Activated CD4-positive, alpha-beta T cell treated with anti-CD3 and anti-CD28 coated beads, Interleukin-2, amount 10 ng/mL, durations not matched to agents 7 days and 5 days (primary cell): ENCODE measurements around the gene ACAP2. TPM values are rescaled to one million over a fixed set of nuclear protein-coding genes. Genes with fewer than 3 reads are reported as not detected.
A peak's percentile ranks its signal among the peaks of the same experiment; 100 is the strongest.

Source experiments
- CTCF ChIA-PET: fragments of 350-600 bp; sonication (Branson Sonifier 250); formaldehyde crosslinking; loops from one replicate; lab custom pipeline; 2021; ENCODE audit warnings: antibody characterized with exemption; lab: Charles Lee
- POLR2A ChIA-PET: fragments of 350-600 bp; sonication (Branson Sonifier 250); formaldehyde crosslinking; loops from one replicate; lab custom pipeline; 2021; ENCODE audit warnings: antibody characterized with exemption; lab: Charles Lee
- DNase-seq: peaks from one replicate; pipeline ENCODE4 v3.0.0-alpha.2; 2020
- H3K27ac Mint-ChIP-seq: one replicate; pipeline ENCODE4 v1.8.0; 2021; ENCODE audit warnings: mild to moderate bottlenecking, moderate library complexity, mixed read lengths
- H3K27me3 Mint-ChIP-seq: one replicate; pipeline ENCODE4 v1.8.0; 2021; ENCODE audit warnings: mixed read lengths
- H3K36me3 Mint-ChIP-seq: one replicate; pipeline ENCODE4 v1.8.0; 2021; ENCODE audit warnings: low read depth, mixed read lengths
- H3K4me1 Mint-ChIP-seq: one replicate; pipeline ENCODE4 v1.8.0; 2021; ENCODE audit warnings: mixed read lengths
- H3K4me3 Mint-ChIP-seq: one replicate; pipeline ENCODE4 v1.8.0; 2021; ENCODE audit warnings: mild to moderate bottlenecking, moderate library complexity, mixed read lengths
- H3K9me3 Mint-ChIP-seq: one replicate; pipeline ENCODE4 v1.8.0; 2021; ENCODE audit warnings: mixed read lengths
- total RNA-seq, 2 experiments: library from RNA; stranded (reverse); gene quantifications; one replicate each; pipeline ENCODE4 v1.2.3, GENCODE V29; 2021

ACAP2 gene
- total RNA-seq, 2 experiments from 2014 or later = 71.1 to 79.1 TPM

GRCh38 chr3:195251336-195252065 lies 191.3 kb downstream of the ACAP2 start:
- ChIA-PET CTCF (interaction anchor here (1.4 kb wide), 1 partner anchor 12 kb away, joined by 3 read pairs; no protein-coding TSS in a partner anchor), POLR2A (no interaction called here)
- Mint-ChIP-seq H3K9me3 (no peaks in the 10 kb centered on the region), H3K27ac (no peak overlapping the region), H3K4me1 (peaks cover 16% of the 10 kb centered on the region), H3K27me3 (no peaks in the 10 kb centered on the region), H3K4me3 (no peak overlapping the region), H3K36me3 (no peaks in the 10 kb centered on the region)
- no peak for DNase-seq

- POLR2A ChIA-PET = no interaction called here
- peaks cover 16% of the 10 kb centered on the region for H3K4me1 Mint-ChIP-seq
- H3K9me3 Mint-ChIP-seq = no peaks in the 10 kb centered on the region
- no peaks in the 10 kb centered on the region for H3K36me3 Mint-ChIP-seq
- no peak overlapping the region for H3K27ac Mint-ChIP-seq
- H3K4me3 Mint-ChIP-seq = no peak overlapping the region
- CTCF ChIA-PET = interaction anchor here (0.6 to 1.4 kb wide), 6 partner anchors 8 to 611 kb away, joined by 3 to 5 read pairs (median 3); no protein-coding TSS in a partner anchor
- no peak for DNase-seq
- no peaks in the 10 kb centered on the region for H3K27me3 Mint-ChIP-seq
These were observed 192.2 kb downstream of the ACAP2 start for GRCh38 chr3:195250473-195251251.

- CTCF ChIA-PET = interaction anchor here (0.5 to 1.4 kb wide), 6 partner anchors 9 to 611 kb away, joined by 3 to 5 read pairs (median 3); no protein-coding TSS in a partner anchor
- POLR2A ChIA-PET = no interaction called here
- Mint-ChIP-seq H3K9me3 (no peaks in the 10 kb centered on the region), H3K4me3 (no peak overlapping the region), H3K27me3 (no peaks in the 10 kb centered on the region), H3K4me1 (peaks cover 16% of the 10 kb centered on the region), H3K36me3 (no peaks in the 10 kb centered on the region), H3K27ac (no peak overlapping the region)
- DNase-seq = no peak
These were observed 192.9 kb downstream of the ACAP2 start for GRCh38 chr3:195249858-195250464.

- Mint-ChIP-seq H3K4me3 (no peak overlapping the region), H3K4me1 (peaks cover 16% of the 10 kb centered on the region), H3K27me3 (no peaks in the 10 kb centered on the region), H3K27ac (no peak overlapping the region), H3K9me3 (no peaks in the 10 kb centered on the region), H3K36me3 (no peaks in the 10 kb centered on the region)
- ChIA-PET CTCF (interaction anchor here (0.5 to 1.2 kb wide), 3 partner anchors 10 to 562 kb away, joined by 3 read pairs; no protein-coding TSS in a partner anchor), POLR2A (no interaction called here)
- DNase-seq = peak; percentile 2
These were observed 193.6 kb downstream of the ACAP2 start for GRCh38 chr3:195249057-195249770.

GRCh38 chr3:195248281-195248680 lies 194.5 kb downstream of the ACAP2 start:
- ChIA-PET CTCF (interaction anchor here (0.7 kb wide), 1 partner anchor 13 kb away, joined by 3 read pairs; no protein-coding TSS in a partner anchor), POLR2A (no interaction called here)
- no peak overlapping the region for H3K4me3 Mint-ChIP-seq
- peaks cover 16% of the 10 kb centered on the region for H3K4me1 Mint-ChIP-seq
- H3K27me3 Mint-ChIP-seq = no peaks in the 10 kb centered on the region
- no peaks in the 10 kb centered on the region for H3K9me3 Mint-ChIP-seq
- no peak overlapping the region for H3K27ac Mint-ChIP-seq
- DNase-seq = no peak
- no peaks in the 10 kb centered on the region for H3K36me3 Mint-ChIP-seq

GRCh38 chr3:195247863-195248189 lies 195.0 kb downstream of the ACAP2 start:
- Mint-ChIP-seq H3K9me3 (no peaks in the 10 kb centered on the region), H3K4me1 (peaks cover 16% of the 10 kb centered on the region), H3K27me3 (no peaks in the 10 kb centered on the region), H3K36me3 (no peaks in the 10 kb centered on the region), H3K27ac (no peak overlapping the region), H3K4me3 (no peak overlapping the region)
- POLR2A ChIA-PET = no interaction called here
- no peak for DNase-seq
- CTCF ChIA-PET = interaction anchor here (0.7 kb wide), 1 partner anchor 13 kb away, joined by 3 read pairs; no protein-coding TSS in a partner anchor

- CTCF ChIA-PET = interaction anchor here (0.7 kb wide), 1 partner anchor 14 kb away, joined by 3 read pairs; no protein-coding TSS in a partner anchor
- H3K4me3 Mint-ChIP-seq = no peak overlapping the region
- no peak for DNase-seq
- no peak overlapping the region for H3K27ac Mint-ChIP-seq
- no peaks in the 10 kb centered on the region for H3K27me3 Mint-ChIP-seq
- no peaks in the 10 kb centered on the region for H3K36me3 Mint-ChIP-seq
- H3K4me1 Mint-ChIP-seq = peaks cover 12% of the 10 kb centered on the region
- H3K9me3 Mint-ChIP-seq = no peaks in the 10 kb centered on the region
- POLR2A ChIA-PET = no interaction called here
These were observed 195.5 kb downstream of the ACAP2 start for GRCh38 chr3:195247086-195247862.

DNA sequence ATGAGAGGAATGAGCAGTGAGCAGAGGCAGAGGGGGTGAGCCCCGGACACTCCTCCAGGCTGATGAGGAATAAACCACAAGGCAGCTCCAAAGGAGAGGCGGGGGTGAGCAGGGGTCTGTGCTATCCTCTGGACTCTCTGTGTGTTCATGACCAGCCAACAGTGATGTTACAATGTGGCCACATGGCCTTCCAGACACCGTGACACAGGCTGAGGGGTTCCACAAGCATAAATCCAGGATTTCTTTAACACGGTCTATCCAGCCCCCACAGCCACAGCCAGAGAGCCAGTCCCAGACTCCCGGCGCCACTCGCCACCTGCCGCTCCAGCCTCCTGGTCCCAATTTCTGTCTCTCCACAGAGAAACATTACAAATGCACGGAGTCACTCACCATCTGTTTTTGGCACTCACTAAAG lies 196.2 kb downstream of the ACAP2 start:
- DNase-seq = no peak
- Mint-ChIP-seq H3K9me3 (no peaks in the 10 kb centered on the region), H3K27me3 (no peaks in the 10 kb centered on the region), H3K4me3 (no peak overlapping the region), H3K36me3 (no peaks in the 10 kb centered on the region), H3K27ac (no peak overlapping the region), H3K4me1 (peaks cover 12% of the 10 kb centered on the region)
- POLR2A ChIA-PET = no interaction called here
- CTCF ChIA-PET = no interaction called here

DNA sequence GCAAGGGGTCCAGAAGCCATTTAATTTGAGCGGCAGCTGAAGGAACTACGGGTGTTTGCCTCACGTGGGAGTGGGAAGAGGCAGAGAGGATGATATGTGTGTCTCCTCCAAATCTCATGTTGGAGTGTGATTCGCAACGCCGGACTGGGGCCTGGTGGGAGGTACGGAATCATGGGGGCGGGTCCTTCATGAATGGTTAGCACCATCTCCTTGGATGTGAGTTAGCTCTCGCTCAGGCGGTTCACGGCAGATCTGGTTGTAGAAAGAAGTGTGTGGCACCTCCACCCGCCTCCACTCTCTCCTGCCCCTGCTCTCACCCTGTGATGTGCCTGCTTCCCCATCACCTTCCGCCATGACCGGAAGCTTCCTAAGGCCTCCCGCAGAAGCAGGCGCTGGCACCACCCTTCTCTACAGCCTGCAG lies 197.3 kb downstream of the ACAP2 start:
- CTCF ChIA-PET = interaction anchor here (0.6 kb wide), 1 partner anchor 562 kb away, joined by 3 read pairs; no protein-coding TSS in a partner anchor
- H3K4me1 Mint-ChIP-seq = peaks cover 7% of the 10 kb centered on the region
- no peak overlapping the region for H3K4me3 Mint-ChIP-seq
- H3K27me3 Mint-ChIP-seq = no peaks in the 10 kb centered on the region
- no peak for DNase-seq
- no peaks in the 10 kb centered on the region for H3K9me3 Mint-ChIP-seq
- POLR2A ChIA-PET = no interaction called here
- no peaks in the 10 kb centered on the region for H3K36me3 Mint-ChIP-seq
- no peak overlapping the region for H3K27ac Mint-ChIP-seq

DNA sequence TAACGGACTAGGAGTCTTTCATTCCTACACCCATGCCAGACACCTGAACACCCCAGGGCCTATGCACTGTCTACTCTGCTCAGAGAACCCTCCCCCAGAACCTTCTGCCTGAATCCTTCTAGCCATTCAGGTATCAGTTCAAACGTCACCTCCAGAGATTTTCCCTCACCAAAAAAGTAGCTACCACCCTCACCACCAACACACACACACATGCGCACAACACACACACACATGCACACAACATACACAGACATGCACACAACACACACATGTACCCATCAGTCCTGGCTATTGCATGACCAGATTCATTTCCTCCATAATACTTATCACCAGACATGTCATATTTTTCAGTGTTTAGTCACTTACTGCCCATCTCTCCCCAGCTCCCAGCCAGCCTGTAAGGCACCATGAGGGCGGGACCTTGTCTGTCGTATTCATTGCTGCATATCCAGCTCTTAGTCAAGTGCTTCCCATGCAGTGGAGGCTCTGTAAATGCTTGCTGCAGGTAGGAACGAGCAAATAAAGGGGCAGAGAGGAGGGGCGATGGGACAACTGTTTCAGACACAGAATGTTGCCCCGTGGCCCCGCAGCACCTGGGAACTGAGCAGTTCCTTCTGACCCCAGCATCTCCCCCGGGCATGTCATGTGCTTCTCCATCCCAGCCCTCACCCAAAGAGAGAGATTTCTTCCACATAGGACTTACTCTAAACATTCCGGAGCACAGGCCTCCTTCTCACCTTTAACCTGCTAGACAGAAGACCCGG lies 201.0 kb downstream of the ACAP2 start:
- no peak overlapping the region for H3K4me3 Mint-ChIP-seq
- DNase-seq = no peak
- H3K27ac Mint-ChIP-seq = no peak overlapping the region
- no peaks in the 10 kb centered on the region for H3K27me3 Mint-ChIP-seq
- ChIA-PET POLR2A (no interaction called here), CTCF (interaction anchor here (0.5 to 0.7 kb wide), 2 partner anchors 16 to 447 kb away, joined by 3 read pairs; no protein-coding TSS in a partner anchor)
- H3K4me1 Mint-ChIP-seq = peaks cover 9% of the 10 kb centered on the region
- H3K9me3 Mint-ChIP-seq = peaks cover 4% of the 10 kb centered on the region
- H3K36me3 Mint-ChIP-seq = no peaks in the 10 kb centered on the region

DNA sequence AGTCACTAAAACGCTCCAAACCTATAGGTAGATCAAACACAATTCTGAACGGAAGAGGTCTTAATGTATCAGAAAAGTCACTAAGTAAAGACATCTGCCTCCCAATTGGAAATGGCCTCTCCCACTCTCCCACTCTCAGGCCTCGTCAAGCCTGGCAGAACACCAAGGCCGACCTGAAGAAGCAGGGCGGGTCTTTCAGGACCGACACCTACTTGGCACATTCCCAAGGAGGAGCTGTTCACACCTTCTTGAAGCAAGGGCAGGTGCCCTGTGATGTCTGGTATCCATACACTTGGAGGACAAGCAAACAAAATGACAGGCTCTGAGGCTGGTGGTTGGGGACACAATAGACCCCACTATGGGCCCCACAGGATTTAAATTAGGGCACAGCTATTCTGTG lies 201.9 kb downstream of the ACAP2 start:
- Mint-ChIP-seq H3K36me3 (no peaks in the 10 kb centered on the region), H3K4me1 (peaks cover 9% of the 10 kb centered on the region), H3K27me3 (no peaks in the 10 kb centered on the region), H3K27ac (no peak overlapping the region), H3K4me3 (no peak overlapping the region), H3K9me3 (peaks cover 4% of the 10 kb centered on the region)
- POLR2A ChIA-PET = no interaction called here
- no peak for DNase-seq
- CTCF ChIA-PET = interaction anchor here (0.5 to 1.3 kb wide), 2 partner anchors 125 to 447 kb away, joined by 3 read pairs; no protein-coding TSS in a partner anchor
